K562 (cell line): ENCODE results near the gene LRRC49. TPM values are rescaled to one million over a fixed set of nuclear protein-coding genes. Genes with fewer than 3 reads are reported as not detected.

Source experiments
- ATAC-seq: fragments of 200-7000 bp; cut with Tn5 transposase; 3 replicates; pipeline ENCODE4 v1.9.1; 2020; ENCODE audit warnings: moderate library complexity
- BruUV-seq: library from RNA; stranded (reverse); fragments of 400-500 nt; replicated peaks from 2 replicates; lab custom pipeline; 2021; lab: Mats Ljungman, UMichigan
- CTCF ChIA-PET: fragments of 300-600 bp; formaldehyde crosslinking; extraction: SDS; loops from one replicate; lab custom pipeline; 2021; ENCODE audit warnings: low intra/inter-chr PET ratio; lab: Yijun Ruan, JAX
- POLR2A ChIA-PET: fragments of 300-600, 350-650 bp; sonication (Branson Sonifier 250); formaldehyde crosslinking; extraction: SDS; loops from one replicate; lab custom pipeline; 2021; ENCODE audit warnings: antibody characterized with exemption, inconsistent platforms; lab: Yijun Ruan, JAX
- DNase-seq, 4 experiments: peaks; one replicate each; pipeline versions ENCODE4 v3.0.0 to v3.0.0-alpha.2; 2011 to 2018; ENCODE audit warnings: low spot score in 3 of 4, mixed read lengths in 3 of 4; ENCODE audit errors: extremely low read depth in 1 of 4
- FAIRE-seq: peaks from 2 replicates; lab custom pipeline; 2011; peaks lifted over from hg19 to GRCh38; lab: Jason Lieb, UNC
- H2AFZ ChIP-seq: 2 replicates; pipeline ENCODE4 v1.6.0; 2011; ENCODE audit warnings: low read depth, low read length, control low read depth, inconsistent platforms
- H3K27ac ChIP-seq: fragments of 200-600 bp; 3 replicates; pipeline ENCODE4 v1.8.0; 2011; ENCODE audit warnings: low read depth, mild to moderate bottlenecking, control low read depth, inconsistent platforms, low read length, moderate library complexity, mixed read lengths; ENCODE audit errors: extremely low read depth
- H3K27me3 ChIP-seq, 2 experiments: fragments of 300-600 bp in 1 of 2; 2 replicates in 1 of 2; 3 replicates in 1 of 2; pipeline versions ENCODE4 v1.6.0 to v1.8.0; 2011; ENCODE audit warnings: inconsistent platforms in 2 of 2, low read length in 2 of 2, mild to moderate bottlenecking in 1 of 2, mixed read lengths in 1 of 2, moderate library complexity in 1 of 2; ENCODE audit not compliant: control insufficient read depth in 2 of 2, insufficient read depth in 2 of 2
- H3K36me3 ChIP-seq: fragments of 300-600 bp; 3 replicates; pipeline ENCODE4 v1.8.0; 2011; ENCODE audit warnings: mild to moderate bottlenecking, low read length, inconsistent platforms; ENCODE audit not compliant: control insufficient read depth, insufficient read depth
- H3K4me1 ChIP-seq, 2 experiments: fragments of 200-600 bp in 1 of 2; replicated peaks in 1 of 2; 2 replicates in 1 of 2; 3 replicates in 1 of 2; pipeline versions ENCODE4 v1.5.1 to v1.8.0; 2011; ENCODE audit warnings: inconsistent platforms in 2 of 2, low read length in 2 of 2, mild to moderate bottlenecking in 1 of 2, mixed read lengths in 1 of 2, moderate library complexity in 1 of 2; ENCODE audit not compliant: control insufficient read depth in 2 of 2, insufficient read depth in 2 of 2
- H3K4me2 ChIP-seq: 2 replicates; pipeline ENCODE4 v1.6.1; 2011; ENCODE audit warnings: low read length, control low read depth, inconsistent platforms, mixed read lengths; ENCODE audit not compliant: insufficient read depth
- H3K4me3 ChIP-seq: fragments of 200-600 bp; sonication (generic), shearing (Covaris generic); 2 replicates; pipeline ENCODE4 v1.5.1; 2016; ENCODE audit warnings: control low read depth, inconsistent platforms
- H3K79me2 ChIP-seq: fragments of 200-600 bp; 3 replicates; pipeline ENCODE4 v1.8.0; 2011; ENCODE audit warnings: low read length, inconsistent platforms; ENCODE audit not compliant: control insufficient read depth, insufficient read depth
- H3K9ac ChIP-seq, 2 experiments: 2 replicates each; pipeline versions ENCODE4 v1.6.0 to v1.6.1; 2011; ENCODE audit warnings: low read depth in 2 of 2, low read length in 2 of 2, control low read depth in 1 of 2, inconsistent platforms in 1 of 2, mild to moderate bottlenecking in 1 of 2, mixed read lengths in 1 of 2; ENCODE audit not compliant: insufficient read depth in 1 of 2
- H3K9me1 ChIP-seq: one replicate; pipeline ENCODE4 v1.6.0; 2011; ENCODE audit warnings: inconsistent platforms, mild to moderate bottlenecking, low read length, moderate library complexity; ENCODE audit not compliant: control insufficient read depth, insufficient read depth
- H3K9me3 ChIP-seq: replicated peaks from 2 replicates; pipeline ENCODE4 v1.5.1; 2011; ENCODE audit warnings: low read depth, low read length, inconsistent platforms; ENCODE audit not compliant: control insufficient read depth, insufficient read depth
- H4K20me1 ChIP-seq: replicated peaks from 2 replicates; pipeline ENCODE4 v1.6.1; 2011; ENCODE audit warnings: low read length, inconsistent platforms, mixed read lengths; ENCODE audit not compliant: control insufficient read depth, insufficient read depth
- HDAC1 ChIP-seq, 2 experiments: fragments of 450-650 bp; IDR thresholded peaks; 2 replicates each; pipeline ENCODE4 v1.6.1; 2016 to 2017; ENCODE audit warnings: inconsistent platforms in 1 of 2, mild to moderate bottlenecking in 1 of 2, moderate library complexity in 1 of 2
- MYBL2 ChIP-seq, 2 experiments: fragments of 450-650 bp in 1 of 2; sonication (generic) in 1 of 2; formaldehyde crosslinking in 1 of 2; IDR thresholded peaks; 2 replicates each; pipeline versions ENCODE4 v1.6.1 to v1.8.1; 2017 to 2022; ENCODE audit warnings: borderline replicate concordance in 1 of 2, inconsistent platforms in 1 of 2, low read depth in 1 of 2, mild to moderate bottlenecking in 1 of 2, missing genetic modification reagents in 1 of 2, moderate library complexity in 1 of 2
- RBM17 ChIP-seq: fragments of 200-400 bp; formaldehyde crosslinking; IDR thresholded peaks from 2 replicates; pipeline ENCODE4 v1.6.1; 2017; ENCODE audit warnings: low read depth, mild to moderate bottlenecking, low read length, borderline replicate concordance
- ZNF12 ChIP-seq: sonication (generic); formaldehyde crosslinking; IDR thresholded peaks from 2 replicates; pipeline ENCODE4 v1.4.0; 2020; ENCODE audit warnings: mild to moderate bottlenecking, missing genetic modification reagents
- WGBS: fragments of 100-300 bp; shearing (Covaris generic); methylation state at CpG from one replicate; pipeline ENCODE4 v1.1.6; 2016; ENCODE audit warnings: low coverage, mixed read lengths; ENCODE audit not compliant: insufficient coverage; ENCODE audit errors: missing lambda C conversion rate; 5-methylcytosine and 5-hydroxymethylcytosine counted together
- in situ Hi-C: fragments of 300-500 bp; cut with MboI; formaldehyde crosslinking; loops from 4 replicates; pipeline ENCODE4 v1.15.0; 2018; ENCODE audit warnings: inconsistent platforms, mixed read lengths
- intact Hi-C: fragments of 100-400 bp; cut with micrococcal nuclease; formaldehyde crosslinking; loops from 2 replicates; pipeline ENCODE4 v1.14.2; 2022
- polyA plus RNA-seq, 8 experiments: library from polyadenylated mRNA; depleted of rRNA in 4 of 8; stranded (reverse) in 5 of 8; unstranded in 3 of 8; fragments of >200 nt; fragmentation: Nextera tagmentation in 2 of 8; fragmentation: Illumina TruSeq in 1 of 8; extraction: Ambion mirVana in 2 of 8; extraction: Trizol in 1 of 8; gene quantifications; 2 replicates each; pipeline versions ENCODE4 v1.2.1 to v1.2.3, GENCODE V29; 2011 to 2014; ENCODE audit warnings: inconsistent platforms in 1 of 8, missing spikeins in 1 of 8
- total RNA-seq, 7 experiments: library from RNA; depleted of rRNA in 6 of 7; stranded (reverse); fragments of >200 nt in 6 of 7; fragmentation: Illumina TruSeq in 2 of 7; extraction: Trizol in 2 of 7; gene quantifications; 2 replicates each; pipeline versions ENCODE4 v1.2.1 to v1.2.3, GENCODE V29; 2011 to 2021; ENCODE audit warnings: low replicate concordance in 1 of 7
- TF ChIP-seq, protein P1 (sequence below): fragments of 450-650 bp; formaldehyde crosslinking; IDR thresholded peaks from 2 replicates; pipeline ENCODE4 v1.4.0; 2020; ENCODE audit warnings: mild to moderate bottlenecking, moderate library complexity

LRRC49 gene
- total and polyA plus RNA-seq, 9 of the 15 experiments (the other 6 are each of a cell fraction or from before 2014, with no cell fraction given) = 0.32 TPM; not detected in 8

DNA sequence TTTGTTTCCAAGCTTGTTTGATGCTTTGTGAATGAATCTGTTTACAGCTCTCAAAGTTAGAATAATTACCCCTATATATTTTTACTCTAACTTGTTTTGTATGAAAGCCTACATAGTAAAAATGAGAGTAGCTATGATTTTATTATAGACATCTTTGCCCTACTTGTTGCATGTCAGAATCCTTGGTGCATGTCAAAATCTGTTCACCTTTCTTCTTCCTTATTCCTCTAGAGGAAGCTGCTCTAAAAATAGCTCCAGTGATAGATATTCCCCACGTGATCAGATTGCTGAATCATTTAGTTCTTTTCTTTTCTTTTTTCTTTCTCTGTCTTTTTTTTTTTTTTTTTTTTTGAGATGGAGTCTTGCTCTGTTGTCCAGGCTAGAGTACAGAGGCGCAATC lies 39.8 kb downstream of the LRRC49 start:
- Histone ChIP-seq H3K4me2 (no peak overlapping the region), H3K9ac (no peak overlapping the region), H3K9me3 (no peaks in the 10 kb centered on the region), H3K36me3 (no peaks in the 10 kb centered on the region), H3K79me2 (no peaks in the 10 kb centered on the region), H3K4me3 (no peak overlapping the region), H3K4me1 (no peaks in the 10 kb centered on the region), H3K27me3 (no peaks in the 10 kb centered on the region), H3K27ac (no peak overlapping the region), H2AFZ (no peak overlapping the region), H3K9me1 (no peaks in the 10 kb centered on the region), H4K20me1 (no peaks in the 10 kb centered on the region)
- intact Hi-C loops = no loop called here
- 0% methylated on average over 1 of the region's 2 CpGs for WGBS
- no TSS peak for BruUV-seq
- FAIRE-seq (no peak), ATAC-seq (no peak), DNase-seq (no peak)
- POLR2A ChIA-PET = no interaction called here
- in situ Hi-C loops = no loop called here
- CTCF ChIA-PET = no interaction called here
- TF ChIP-seq RBM17 (no peak), HDAC1 (IDR thresholded peaks at IDR 0.05) (no peak), ZNF12 (CRISPR knock-in tag) (no peak), MYBL2 (IDR thresholded peaks at IDR 0.05; ENCODE audit: low read depth) (no peak), MYBL2 (CRISPR knock-in tag; IDR thresholded peaks at IDR 0.05; ENCODE audit: borderline replicate concordance) (no peak)
- TF ChIP-seq, protein P1, sequence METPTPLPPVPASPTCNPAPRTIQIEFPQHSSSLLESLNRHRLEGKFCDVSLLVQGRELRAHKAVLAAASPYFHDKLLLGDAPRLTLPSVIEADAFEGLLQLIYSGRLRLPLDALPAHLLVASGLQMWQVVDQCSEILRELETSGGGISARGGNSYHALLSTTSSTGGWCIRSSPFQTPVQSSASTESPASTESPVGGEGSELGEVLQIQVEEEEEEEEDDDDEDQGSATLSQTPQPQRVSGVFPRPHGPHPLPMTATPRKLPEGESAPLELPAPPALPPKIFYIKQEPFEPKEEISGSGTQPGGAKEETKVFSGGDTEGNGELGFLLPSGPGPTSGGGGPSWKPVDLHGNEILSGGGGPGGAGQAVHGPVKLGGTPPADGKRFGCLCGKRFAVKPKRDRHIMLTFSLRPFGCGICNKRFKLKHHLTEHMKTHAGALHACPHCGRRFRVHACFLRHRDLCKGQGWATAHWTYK = no peak
